ENCODE measurements around the gene HCK.

The HCK gene

GRCh38 chr20:32036252-32036651, 15.8 kb upstream of the HCK start:
- no peak for DNase-seq (ENCODE audit: low spot score)
- H3K4me3 ChIP-seq: no peak overlapping the region
- no peak for TF ChIP-seq CTCF (IDR thresholded peaks at IDR 0.05)
- no peak overlapping the region for H3K27ac ChIP-seq

DNA sequence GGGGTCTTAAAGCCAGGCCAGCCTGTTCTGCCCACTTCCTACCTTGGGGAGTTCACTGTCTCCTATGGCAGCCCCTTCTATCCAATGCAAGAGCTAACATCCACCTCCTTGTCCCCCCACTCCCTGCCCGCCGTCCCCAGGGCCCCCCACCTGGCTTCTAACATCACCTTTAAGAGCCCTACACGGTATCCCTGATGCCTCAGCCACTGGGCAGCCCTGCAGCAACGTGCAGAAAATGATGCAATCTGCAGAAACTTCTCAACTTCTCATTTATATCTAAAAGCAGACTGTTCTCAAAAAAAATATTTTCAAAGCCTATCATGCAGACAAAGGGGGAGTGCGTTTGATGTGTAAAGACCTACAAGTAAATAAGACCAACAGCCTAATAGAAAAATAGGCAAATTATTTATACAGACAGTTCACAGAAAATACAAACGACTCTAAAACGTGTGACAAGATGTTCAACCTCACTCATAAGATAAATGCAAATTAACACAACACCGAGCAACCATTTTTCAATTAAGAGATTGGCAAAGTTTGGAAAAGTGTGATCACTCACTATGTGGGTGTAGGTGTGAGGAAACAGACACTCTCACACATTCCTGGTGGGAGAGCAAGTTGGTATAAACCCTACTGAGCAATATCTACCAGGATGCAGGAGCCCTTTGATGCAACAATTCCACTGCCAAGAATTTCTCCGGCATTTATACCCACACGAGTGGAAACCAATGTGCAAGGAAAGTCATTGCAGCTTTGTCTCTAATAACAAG, 15.1 kb upstream of the HCK start:
- Histone ChIP-seq H3K4me3 (no peak overlapping the region), H3K27ac (no peak overlapping the region)
- TF ChIP-seq CTCF (IDR thresholded peaks at IDR 0.05): no peak
- DNase-seq (ENCODE audit: low spot score): no peak

- Histone ChIP-seq H3K27ac (no peak overlapping the region), H3K4me3 (no peak overlapping the region)
- DNase-seq (ENCODE audit: low spot score): no peak
- no peak for TF ChIP-seq CTCF (IDR thresholded peaks at IDR 0.05)
These were observed 14.1 kb upstream of the HCK start for GRCh38 chr20:32037929-32038328.

GRCh38 chr20:32040142-32040953, 11.7 kb upstream of the HCK start:
- Histone ChIP-seq H3K4me3 (no peak overlapping the region), H3K27ac (peak overlapping the region in 1 of 2 donors; percentile 77)
- no peak for DNase-seq (ENCODE audit: low spot score)
- TF ChIP-seq CTCF (IDR thresholded peaks at IDR 0.05): no peak

GRCh38 chr20:32045999-32046398, 6.0 kb upstream of the HCK start:
- Histone ChIP-seq H3K4me3 (no peak overlapping the region), H3K27ac (no peak overlapping the region)
- no peak for TF ChIP-seq CTCF (IDR thresholded peaks at IDR 0.05)
- DNase-seq (ENCODE audit: low spot score): no peak

GRCh38 chr20:32050324-32050841, 1.7 kb upstream of the HCK start:
- Histone ChIP-seq H3K27ac (no peak overlapping the region), H3K4me3 (no peak overlapping the region)
- DNase-seq (ENCODE audit: low spot score): no peak
- no peak for TF ChIP-seq CTCF (IDR thresholded peaks at IDR 0.05)

Measured in coronary artery (tissue), 2 donors.